ENCODE data around the gene PPFIA2. TPM values are rescaled to one million over a fixed set of nuclear protein-coding genes. Genes with fewer than 3 reads are reported as not detected.

The PPFIA2 gene
- total and polyA plus RNA-seq, 7 donors, result 0.04 to 1.2 (median 0.25) TPM

DNA sequence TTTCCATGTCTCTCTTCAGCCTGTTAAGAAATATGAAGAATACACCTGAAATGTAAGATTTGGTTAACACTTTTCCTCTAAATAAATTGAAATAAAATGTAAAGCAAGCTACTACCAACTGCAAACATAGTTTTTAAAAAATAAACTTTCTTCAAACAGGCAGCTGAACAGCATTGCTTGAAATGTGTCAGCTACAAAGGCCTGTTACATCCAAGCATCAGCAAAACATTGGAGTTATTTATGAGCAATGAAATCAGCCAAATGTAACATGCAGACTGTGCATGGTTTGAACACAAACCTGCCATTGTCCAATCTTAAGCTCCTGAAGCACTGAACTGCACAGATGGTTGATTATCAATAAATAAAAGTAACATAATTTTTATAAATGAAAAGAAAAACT, 390.0 kb downstream of the PPFIA2 start:
- no peak overlapping the region for H3K27ac ChIP-seq
- H3K9me3 ChIP-seq, result no peaks in the 10 kb centered on the region
- no peaks in the 10 kb centered on the region for H3K27me3 ChIP-seq (ENCODE audit: insufficient read depth in 3 of 3, low read length in 2 of 3)
- H3K36me3 ChIP-seq (ENCODE audit: insufficient read depth in 1 of 2, low read depth in 1 of 2), result no peaks in the 10 kb centered on the region
- H3K4me3 ChIP-seq, result no peak overlapping the region
- H3K4me1 ChIP-seq, result no peaks in the 10 kb centered on the region
- DNase-seq (no peak), ATAC-seq (no peak)
- intact Hi-C loops (cut with DNase I), result no loop called here
- TF ChIP-seq, protein P1, sequence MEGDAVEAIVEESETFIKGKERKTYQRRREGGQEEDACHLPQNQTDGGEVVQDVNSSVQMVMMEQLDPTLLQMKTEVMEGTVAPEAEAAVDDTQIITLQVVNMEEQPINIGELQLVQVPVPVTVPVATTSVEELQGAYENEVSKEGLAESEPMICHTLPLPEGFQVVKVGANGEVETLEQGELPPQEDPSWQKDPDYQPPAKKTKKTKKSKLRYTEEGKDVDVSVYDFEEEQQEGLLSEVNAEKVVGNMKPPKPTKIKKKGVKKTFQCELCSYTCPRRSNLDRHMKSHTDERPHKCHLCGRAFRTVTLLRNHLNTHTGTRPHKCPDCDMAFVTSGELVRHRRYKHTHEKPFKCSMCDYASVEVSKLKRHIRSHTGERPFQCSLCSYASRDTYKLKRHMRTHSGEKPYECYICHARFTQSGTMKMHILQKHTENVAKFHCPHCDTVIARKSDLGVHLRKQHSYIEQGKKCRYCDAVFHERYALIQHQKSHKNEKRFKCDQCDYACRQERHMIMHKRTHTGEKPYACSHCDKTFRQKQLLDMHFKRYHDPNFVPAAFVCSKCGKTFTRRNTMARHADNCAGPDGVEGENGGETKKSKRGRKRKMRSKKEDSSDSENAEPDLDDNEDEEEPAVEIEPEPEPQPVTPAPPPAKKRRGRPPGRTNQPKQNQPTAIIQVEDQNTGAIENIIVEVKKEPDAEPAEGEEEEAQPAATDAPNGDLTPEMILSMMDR (IDR thresholded peaks at IDR 0.05), result no peak

DNA sequence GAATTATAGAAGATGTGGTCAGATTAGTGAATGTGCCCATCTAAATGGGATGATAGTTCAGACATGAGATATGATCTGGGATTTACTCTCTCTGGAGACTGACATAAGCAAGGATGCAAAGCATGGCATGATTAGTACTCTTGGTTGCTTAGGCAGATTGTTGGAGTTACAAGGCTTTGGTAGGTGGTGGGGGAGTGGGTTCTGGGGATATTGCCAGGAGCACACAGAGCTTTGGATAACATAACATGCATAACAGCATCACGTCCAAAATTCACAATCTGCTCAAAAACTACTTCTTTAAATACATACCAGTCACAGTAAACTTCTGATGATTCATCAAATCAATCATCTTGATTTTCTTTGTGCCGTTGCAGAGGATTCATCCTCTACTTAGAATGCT, 393.9 kb downstream of the PPFIA2 start:
- no peaks in the 10 kb centered on the region for H3K9me3 ChIP-seq
- H3K4me3 ChIP-seq, result no peak overlapping the region
- H3K27ac ChIP-seq, result no peak overlapping the region
- ATAC-seq (no peak), DNase-seq (no peak)
- no peaks in the 10 kb centered on the region for H3K36me3 ChIP-seq (ENCODE audit: insufficient read depth in 1 of 2, low read depth in 1 of 2)
- no peaks in the 10 kb centered on the region for H3K27me3 ChIP-seq (ENCODE audit: insufficient read depth in 3 of 3, low read length in 2 of 3)
- intact Hi-C loops (cut with DNase I), result no loop called here
- no peaks in the 10 kb centered on the region for H3K4me1 ChIP-seq
- TF ChIP-seq, protein P1 (IDR thresholded peaks at IDR 0.05), result no peak
- WGBS, 3 donors, result 53 to 60% (median 54%) methylated on average over 2 of the region's 2 CpGs

DNA sequence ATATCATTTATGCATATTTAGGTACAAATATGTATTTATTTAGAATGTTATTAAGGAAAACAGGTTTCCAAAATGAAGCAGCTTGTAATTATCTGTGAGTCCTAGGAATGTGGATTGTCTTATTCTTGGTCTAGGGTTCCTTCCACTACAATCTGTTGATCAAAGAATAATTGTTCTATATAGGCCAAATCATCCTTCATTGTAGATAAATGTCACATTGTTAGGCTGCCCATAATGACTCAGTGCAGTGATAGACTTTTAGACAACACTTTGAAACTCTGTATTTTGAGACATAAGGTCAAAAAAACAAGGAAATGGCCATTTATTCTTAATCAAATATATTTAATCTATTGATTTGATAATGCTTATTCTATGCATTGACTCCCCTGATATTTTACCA, 398.2 kb downstream of the PPFIA2 start:
- Histone ChIP-seq H3K4me3 (no peak overlapping the region), H3K36me3 (ENCODE audit: insufficient read depth in 1 of 2, low read depth in 1 of 2) (no peaks in the 10 kb centered on the region), H3K27ac (no peak overlapping the region), H3K4me1 (no peaks in the 10 kb centered on the region), H3K27me3 (ENCODE audit: insufficient read depth in 3 of 3, low read length in 2 of 3) (no peaks in the 10 kb centered on the region), H3K9me3 (no peaks in the 10 kb centered on the region)
- intact Hi-C loops (cut with DNase I), result no loop called here
- DNase-seq, result no peak
- ATAC-seq, result no peak
- TF ChIP-seq, protein P1 (IDR thresholded peaks at IDR 0.05), result no peak

DNA sequence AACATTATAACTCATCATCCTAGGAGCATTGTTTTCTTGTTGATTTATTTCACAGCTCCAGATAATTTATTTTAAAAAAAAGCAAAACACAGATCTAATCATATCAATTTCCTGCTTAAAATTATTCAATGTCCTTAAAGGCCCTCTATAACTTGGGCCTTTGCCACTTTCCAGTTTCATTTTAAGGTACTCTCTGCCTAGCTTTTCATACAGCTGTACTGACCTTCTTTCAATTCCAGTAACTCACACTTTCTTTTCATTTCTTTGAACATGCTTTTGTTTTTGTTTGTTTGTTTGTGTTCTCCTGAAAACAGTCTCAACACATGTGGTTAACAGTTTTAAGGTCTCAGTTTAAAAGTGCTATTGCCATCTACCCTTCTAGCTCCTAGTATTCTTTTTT, 399.4 kb downstream of the PPFIA2 start:
- Histone ChIP-seq H3K27me3 (ENCODE audit: insufficient read depth in 3 of 3, low read length in 2 of 3) (no peaks in the 10 kb centered on the region), H3K4me3 (no peak overlapping the region), H3K27ac (no peak overlapping the region), H3K36me3 (ENCODE audit: insufficient read depth in 1 of 2, low read depth in 1 of 2) (no peaks in the 10 kb centered on the region), H3K9me3 (no peaks in the 10 kb centered on the region), H3K4me1 (no peaks in the 10 kb centered on the region)
- TF ChIP-seq, protein P1 (IDR thresholded peaks at IDR 0.05), result no peak
- no peak for DNase-seq
- intact Hi-C loops (cut with DNase I), result no loop called here
- no peak for ATAC-seq

DNA sequence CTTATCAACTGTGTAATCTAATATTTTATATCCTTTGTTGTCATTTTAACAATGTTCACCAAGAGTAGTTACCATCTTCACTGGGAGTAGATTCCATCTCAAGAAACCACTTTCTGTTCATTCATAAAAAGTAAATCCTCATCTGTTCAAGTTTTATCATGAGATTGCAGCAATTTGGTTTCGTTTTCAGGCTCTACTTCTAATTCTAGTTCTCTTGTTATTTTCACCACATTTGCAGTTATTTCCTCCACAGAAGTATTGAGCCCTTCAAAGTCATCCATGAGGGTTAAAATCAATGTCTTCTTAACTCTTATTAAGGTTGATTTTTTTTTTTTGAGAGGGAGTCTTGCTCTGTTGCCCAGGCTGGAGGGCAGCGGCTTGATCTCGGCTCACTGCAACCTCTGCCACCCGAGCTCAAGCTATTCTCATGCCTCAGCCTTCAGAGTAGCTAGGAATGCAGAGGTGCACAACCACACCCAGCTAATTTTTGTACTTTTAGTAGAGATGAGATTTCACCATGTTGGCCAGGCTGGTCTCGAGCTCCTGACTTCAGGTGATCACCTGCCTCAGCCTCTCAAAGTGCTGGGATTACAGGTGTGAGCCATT, 404.7 kb downstream of the PPFIA2 start:
- DNase-seq, result no peak
- Histone ChIP-seq H3K36me3 (ENCODE audit: insufficient read depth in 1 of 2, low read depth in 1 of 2) (no peaks in the 10 kb centered on the region), H3K9me3 (no peaks in the 10 kb centered on the region), H3K4me1 (no peaks in the 10 kb centered on the region), H3K4me3 (no peak overlapping the region), H3K27me3 (ENCODE audit: insufficient read depth in 3 of 3, low read length in 2 of 3) (no peaks in the 10 kb centered on the region), H3K27ac (no peak overlapping the region)
- intact Hi-C loops (cut with DNase I), result no loop called here
- TF ChIP-seq, protein P1 (IDR thresholded peaks at IDR 0.05), result no peak
- ATAC-seq, result no peak
- WGBS, 3 donors, result 77 to 83% (median 77%) methylated on average over 5 of the region's 5 CpGs

Measured in psoas muscle (tissue), 8 donors.